HepG2 (cell line): ENCODE results near the gene NYAP1. TPM values are rescaled to one million over a fixed set of nuclear protein-coding genes. Genes with fewer than 3 reads are reported as not detected.
A peak's percentile ranks its signal among the peaks of the same experiment; 100 is the strongest.

Experiments
- ARID5B ChIP-seq: IDR thresholded peaks from 2 replicates; pipeline ENCODE4 v1.4.0; 2020; ENCODE audit warnings: mild to moderate bottlenecking, missing genetic modification reagents
- BCL3 ChIP-seq: sonication (generic); formaldehyde crosslinking; IDR thresholded peaks from 2 replicates; pipeline ENCODE4 v1.5.1; 2020; ENCODE audit warnings: mild to moderate bottlenecking, missing genetic modification reagents, moderate library complexity
- BHLHE40 ChIP-seq: IDR thresholded peaks from 2 replicates; pipeline ENCODE4 v1.6.1; 2011; ENCODE audit warnings: low read length, improper control_type of control experiment
- BORCS8-MEF2B ChIP-seq: sonication (generic); formaldehyde crosslinking; IDR thresholded peaks from 2 replicates; pipeline ENCODE4 v1.8.0; 2022; ENCODE audit warnings: mild to moderate bottlenecking, missing genetic modification reagents
- HOXD1 ChIP-seq: sonication (generic); formaldehyde crosslinking; IDR thresholded peaks from 2 replicates; pipeline ENCODE4 v1.5.0; 2020; ENCODE audit warnings: missing genetic modification reagents
- KAT8 ChIP-seq: IDR thresholded peaks from 2 replicates; pipeline ENCODE4 v1.6.1; 2016; ENCODE audit warnings: missing genetic modification reagents, missing compliant biosample characterization
- KDM2A ChIP-seq: sonication (generic); formaldehyde crosslinking; IDR thresholded peaks from 2 replicates; pipeline ENCODE4 v1.4.0; 2020; ENCODE audit warnings: low read depth, missing genetic modification reagents, borderline replicate concordance
- MIER2 ChIP-seq: IDR thresholded peaks from 2 replicates; pipeline ENCODE4 v1.6.1; 2016; ENCODE audit warnings: missing biosample characterization, missing genetic modification reagents
- POLR2AphosphoS2 ChIP-seq: IDR thresholded peaks from 2 replicates; pipeline ENCODE4 v1.6.1; 2011; ENCODE audit warnings: low read depth, low read length, improper control_type of control experiment
- TOPORS ChIP-seq: sonication (generic); formaldehyde crosslinking; IDR thresholded peaks from 2 replicates; pipeline ENCODE4 v1.8.0; 2023; ENCODE audit warnings: mild to moderate bottlenecking, missing genetic modification reagents
- TRAFD1 ChIP-seq: sonication (generic); formaldehyde crosslinking; IDR thresholded peaks from 2 replicates; pipeline ENCODE4 v1.5.1; 2020; ENCODE audit warnings: missing genetic modification reagents, mild to moderate bottlenecking, borderline replicate concordance
- XRCC5 ChIP-seq: fragments of 200-400 bp; formaldehyde crosslinking; optimal IDR thresholded peaks from 2 replicates; pipeline ENCODE3; 2017; ENCODE audit warnings: mild to moderate bottlenecking, low read length
- ZBTB34 ChIP-seq: sonication (generic); formaldehyde crosslinking; IDR thresholded peaks from 2 replicates; pipeline ENCODE4 v1.8.0; 2022; ENCODE audit warnings: mild to moderate bottlenecking, missing genetic modification reagents
- ZFP37 ChIP-seq: sonication (generic); formaldehyde crosslinking; IDR thresholded peaks from 2 replicates; pipeline ENCODE4 v1.4.0; 2020; ENCODE audit warnings: missing genetic modification reagents, borderline replicate concordance
- ZFP90 ChIP-seq: sonication (generic); formaldehyde crosslinking; IDR thresholded peaks from 2 replicates; pipeline ENCODE4 v1.8.0; 2022; ENCODE audit warnings: missing genetic modification reagents, mild to moderate bottlenecking, inconsistent platforms, borderline replicate concordance
- ZIK1 ChIP-seq: sonication (generic); formaldehyde crosslinking; IDR thresholded peaks from 2 replicates; pipeline ENCODE4 v1.5.0; 2020; ENCODE audit warnings: mild to moderate bottlenecking, low read depth, missing genetic modification reagents, borderline replicate concordance
- ZNF12 ChIP-seq: sonication (generic); formaldehyde crosslinking; IDR thresholded peaks from 2 replicates; pipeline ENCODE4 v1.5.0; 2020; ENCODE audit warnings: missing genetic modification reagents
- ZNF275 ChIP-seq: sonication (generic); formaldehyde crosslinking; IDR thresholded peaks from 2 replicates; pipeline ENCODE4 v1.8.0; 2022; ENCODE audit warnings: missing genetic modification reagents, mild to moderate bottlenecking, inconsistent platforms, borderline replicate concordance
- ZNF652 ChIP-seq: IDR thresholded peaks from 2 replicates; pipeline ENCODE4 v1.6.1; 2016; ENCODE audit warnings: low read depth, borderline replicate concordance
- polyA plus RNA-seq, 8 experiments: library from polyadenylated mRNA; depleted of rRNA in 3 of 8; stranded (reverse) in 7 of 8; unstranded in 1 of 8; fragments of >200 nt; fragmentation: Illumina TruSeq in 4 of 8; extraction: Trizol in 4 of 8; gene quantifications; 2 replicates each; pipeline versions ENCODE4 v1.2.1 to v1.2.3, GENCODE V29; 2011 to 2016; ENCODE audit warnings: low read depth in 4 of 8, missing spikeins in 1 of 8, mixed read lengths in 1 of 8; ENCODE audit not compliant: insufficient read depth in 1 of 8
- total RNA-seq, 5 experiments: library from RNA; depleted of rRNA; stranded (reverse); fragments of >200 nt; fragmentation: Illumina TruSeq; extraction: Trizol; gene quantifications; 2 replicates each; pipeline ENCODE4 v1.2.3, GENCODE V29; 2016; ENCODE audit warnings: low read depth in 1 of 5

NYAP1 gene
- total and polyA plus RNA-seq, 2 of the 13 experiments (the other 11 are each of a cell fraction or from before 2014, with no cell fraction given): 0.15 to 0.46 TPM

- no peak for TF ChIP-seq BCL3 (CRISPR knock-in tag)
- TF ChIP-seq XRCC5: no peak
- TF ChIP-seq ZBTB34: peak; percentile 79; the same call in 1 of the 2 replicates
- TF ChIP-seq KAT8 (CRISPR knock-in tag): peak; percentile 66
- TF ChIP-seq ZNF275 (CRISPR knock-in tag): no peak
- TF ChIP-seq ARID5B (CRISPR knock-in tag): peak; percentile 91
- no peak for TF ChIP-seq ZFP90 (CRISPR knock-in tag)
- peak; percentile 70 for TF ChIP-seq BORCS8-MEF2B (CRISPR knock-in tag)
- peak; percentile 99 for TF ChIP-seq BHLHE40
- TF ChIP-seq TOPORS (CRISPR knock-in tag): 0 out of 2 replicates have a peak, but pooled peaks have one; percentile 44
- TF ChIP-seq ZNF12 (CRISPR knock-in tag): peak; percentile 64
- TF ChIP-seq TRAFD1 (CRISPR knock-in tag): 0 out of 2 replicates have a peak, but pooled peaks have one; percentile 73
- TF ChIP-seq ZNF652 (CRISPR knock-in tag): no peak
- no peak for TF ChIP-seq HOXD1 (CRISPR knock-in tag)
- TF ChIP-seq ZFP37 (CRISPR knock-in tag): no peak
- no peak for TF ChIP-seq KDM2A (CRISPR knock-in tag)
- TF ChIP-seq MIER2: peak; percentile 79; the same call in 1 of the 2 replicates
- TF ChIP-seq ZIK1 (CRISPR knock-in tag): 0 out of 2 replicates have a peak, but pooled peaks have one; percentile 54
- TF ChIP-seq POLR2AphosphoS2: no peak; the same call in 1 of the 2 replicates
Measured at GRCh38 chr7:100444311-100445278, 39.1 kb upstream of the NYAP1 start (continued).
